Amniotic stem cell (primary cell): ENCODE results near the gene MMD2.

ENCODE experiments used
- DNase-seq: peaks from one replicate; lab custom pipeline; 2025; lab: John Stamatoyannopoulos, UW

MMD2 gene

DNA sequence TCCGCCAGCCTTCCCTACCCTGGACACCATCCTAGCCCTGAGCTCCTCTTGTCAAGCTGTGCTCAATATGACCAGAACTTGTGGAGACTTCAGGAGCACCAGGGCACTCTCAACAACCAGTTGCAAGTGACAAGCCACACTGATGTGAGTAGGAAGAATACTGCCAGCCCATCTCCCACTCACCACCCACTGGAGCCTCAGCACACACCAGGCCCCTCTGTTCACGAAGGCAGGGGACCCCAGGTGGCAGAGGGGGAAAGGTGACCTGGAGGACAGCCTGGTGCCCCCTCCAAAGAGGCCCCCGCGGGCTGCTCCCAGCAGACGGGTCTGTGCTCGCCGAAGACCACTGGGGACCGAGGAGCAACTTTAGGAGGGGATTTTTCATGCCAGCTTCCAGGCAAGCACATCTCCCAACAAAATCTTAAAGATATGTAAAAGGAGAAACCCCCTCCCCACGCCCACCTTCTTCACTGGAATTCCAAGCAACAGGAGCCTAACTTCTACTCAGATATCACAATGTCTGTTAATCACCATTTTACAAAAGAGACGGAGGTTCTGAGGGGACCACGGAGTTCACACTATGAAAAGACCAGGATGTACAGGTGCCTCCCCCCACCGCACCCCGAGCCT lies 1.0 kb downstream of the MMD2 start:
- no peak for DNase-seq

- DNase-seq, result no peak
These were observed 6.9 kb downstream of the MMD2 start for GRCh38 chr7:4951903-4952636.

- DNase-seq, result no peak
These were observed 7.7 kb downstream of the MMD2 start for GRCh38 chr7:4951304-4951703.

GRCh38 chr7:4948402-4948801 lies 10.6 kb downstream of the MMD2 start:
- DNase-seq, result no peak

DNA sequence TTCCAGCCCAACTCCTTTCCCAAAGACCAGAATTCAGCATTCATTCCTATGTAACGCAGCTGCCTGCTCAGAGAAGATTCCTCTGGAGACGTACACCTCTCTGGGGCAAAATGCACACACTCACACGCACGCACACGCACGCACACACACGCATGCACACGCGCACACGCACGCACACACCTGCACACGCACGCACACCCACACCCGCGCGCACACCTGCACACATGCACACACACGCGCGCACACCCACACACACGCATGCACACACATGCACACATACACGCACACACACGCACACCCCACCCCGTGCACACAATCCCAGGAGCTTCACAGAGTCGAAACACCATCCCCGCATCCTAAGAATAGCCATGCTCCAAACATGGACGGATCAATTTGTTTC lies 13.0 kb downstream of the MMD2 start:
- DNase-seq, result no peak

GRCh38 chr7:4944939-4945338 lies 14.0 kb downstream of the MMD2 start:
- no peak for DNase-seq

GRCh38 chr7:4943297-4943696 lies 15.7 kb downstream of the MMD2 start:
- DNase-seq, result no peak

- DNase-seq, result no peak
These were observed 18.8 kb downstream of the MMD2 start for GRCh38 chr7:4939971-4940728.

GRCh38 chr7:4937411-4937810 lies 21.6 kb downstream of the MMD2 start:
- DNase-seq, result no peak

DNA sequence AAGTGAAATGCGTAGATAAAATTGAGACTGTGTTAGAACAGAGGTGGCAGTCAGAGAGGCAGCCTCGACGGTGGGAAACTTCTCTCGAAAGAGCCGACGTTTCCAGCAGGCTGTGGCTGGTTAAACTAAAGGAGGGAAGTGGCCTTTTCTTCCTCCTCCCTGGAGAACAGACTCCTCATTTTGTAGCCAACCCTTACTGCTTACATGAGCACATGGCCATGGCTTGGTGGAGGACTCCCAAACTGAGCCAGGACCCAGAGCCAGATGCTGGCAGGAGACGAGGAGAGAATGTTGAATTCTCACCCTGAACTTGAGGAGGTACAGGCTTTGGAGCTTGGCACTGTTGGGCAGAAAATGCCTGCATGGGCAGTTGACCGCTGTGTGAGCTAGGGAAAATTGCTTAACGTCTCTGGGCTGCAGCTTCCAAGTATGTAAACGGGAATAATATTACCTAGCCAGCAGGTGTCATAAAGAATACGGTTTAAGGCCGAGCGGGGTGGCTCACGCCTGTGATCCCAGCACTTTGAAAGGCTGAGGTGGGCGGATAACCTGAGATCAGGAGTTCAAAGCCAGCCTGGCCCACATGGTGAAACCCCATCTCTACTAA lies 24.5 kb downstream of the MMD2 start:
- no peak for DNase-seq

DNA sequence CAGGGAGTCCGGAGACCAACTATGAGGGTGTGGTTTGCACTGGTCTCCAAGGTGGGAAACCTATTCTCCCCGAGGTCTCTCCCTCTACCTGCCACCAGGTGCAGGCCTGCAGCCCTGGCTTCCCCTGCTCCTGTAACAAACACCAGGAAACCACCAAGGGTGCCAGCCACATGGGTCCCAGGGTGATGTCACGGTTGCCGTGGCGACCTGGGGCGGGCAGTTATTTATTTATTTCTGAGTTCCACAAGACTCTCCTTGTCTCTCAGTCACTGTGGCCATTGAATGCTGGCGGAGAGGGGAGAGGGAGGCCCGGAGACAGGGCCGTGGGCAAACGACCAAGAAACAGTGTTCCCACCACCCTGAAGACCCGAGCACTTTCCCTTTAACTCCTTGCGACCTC lies 27.0 kb downstream of the MMD2 start:
- no peak for DNase-seq

- no peak for DNase-seq
These were observed 30.0 kb downstream of the MMD2 start for GRCh38 chr7:4929005-4929404.

- no peak for DNase-seq
These were observed 30.5 kb downstream of the MMD2 start for GRCh38 chr7:4928445-4928844.

DNA sequence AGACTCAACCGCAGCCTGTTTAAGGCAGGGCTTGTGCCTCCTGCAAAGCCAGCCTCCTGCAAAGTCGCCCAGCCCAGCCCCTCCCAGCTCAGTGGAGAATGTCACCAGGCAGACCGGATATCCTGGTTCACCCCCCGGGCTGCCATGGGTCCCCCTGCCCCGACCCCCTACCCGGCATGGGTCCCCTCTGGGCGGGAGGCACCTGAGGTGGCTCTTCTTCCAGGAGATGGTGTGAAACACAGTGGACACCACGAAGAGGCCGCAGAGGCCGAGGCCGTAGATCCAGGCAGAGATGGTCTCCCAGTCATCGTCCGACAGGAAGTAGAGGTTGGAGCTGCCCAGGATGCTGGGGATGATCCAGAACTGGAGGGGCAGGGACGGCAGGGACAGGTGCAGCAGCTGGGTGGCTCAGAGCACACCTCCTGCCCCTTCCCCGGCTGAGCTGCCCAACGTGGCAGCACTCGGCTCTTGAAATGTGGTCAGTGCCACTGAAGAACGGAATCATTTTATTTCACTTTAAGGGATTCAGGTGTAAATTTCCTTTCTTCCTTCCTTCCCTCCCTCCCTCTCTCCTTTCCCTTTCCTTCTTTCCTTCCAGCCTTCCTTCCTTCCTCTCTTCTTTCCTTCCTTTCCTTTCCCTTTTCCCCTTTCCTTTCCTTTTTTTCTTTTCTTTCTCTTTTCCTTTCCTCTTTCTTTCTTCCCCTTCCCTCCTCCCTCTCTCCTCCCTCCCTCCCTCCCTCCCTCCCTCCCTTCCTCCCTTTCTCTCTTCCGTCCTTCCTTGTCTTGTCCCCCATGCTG lies 38.8 kb downstream of the MMD2 start:
- DNase-seq, result no peak

- no peak for DNase-seq
These were observed 42.9 kb downstream of the MMD2 start for GRCh38 chr7:4916113-4916512.

- DNase-seq, result no peak
These were observed 47.7 kb downstream of the MMD2 start for GRCh38 chr7:4911111-4911828.

GRCh38 chr7:4906682-4907081 lies 52.3 kb downstream of the MMD2 start:
- DNase-seq, result no peak

DNA sequence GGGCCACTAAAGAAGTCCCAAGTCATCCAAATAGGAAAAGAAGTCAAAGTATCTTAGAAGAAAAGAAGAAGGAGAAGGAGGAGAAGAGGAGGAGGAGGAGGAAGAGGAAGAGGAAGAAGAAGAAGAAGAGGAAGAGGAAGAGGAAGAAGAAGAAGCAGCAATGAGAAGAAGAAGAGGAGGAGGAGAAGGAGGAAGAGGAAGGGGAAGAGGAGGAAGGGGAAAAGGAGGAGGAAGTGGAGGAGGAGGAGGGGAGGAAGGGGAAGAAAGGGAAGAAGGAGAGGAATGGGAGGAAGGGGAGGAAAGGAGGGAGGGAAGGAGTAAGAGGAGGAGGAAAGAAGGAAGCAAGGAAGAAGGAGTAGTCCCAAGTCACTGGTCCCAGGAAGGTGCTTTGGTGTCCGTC lies 53.8 kb downstream of the MMD2 start:
- no peak for DNase-seq

- DNase-seq, result no peak
These were observed 54.6 kb downstream of the MMD2 start for GRCh38 chr7:4904346-4904745.

- DNase-seq, result no peak
These were observed 63.2 kb downstream of the MMD2 start for GRCh38 chr7:4895766-4896165.

DNA sequence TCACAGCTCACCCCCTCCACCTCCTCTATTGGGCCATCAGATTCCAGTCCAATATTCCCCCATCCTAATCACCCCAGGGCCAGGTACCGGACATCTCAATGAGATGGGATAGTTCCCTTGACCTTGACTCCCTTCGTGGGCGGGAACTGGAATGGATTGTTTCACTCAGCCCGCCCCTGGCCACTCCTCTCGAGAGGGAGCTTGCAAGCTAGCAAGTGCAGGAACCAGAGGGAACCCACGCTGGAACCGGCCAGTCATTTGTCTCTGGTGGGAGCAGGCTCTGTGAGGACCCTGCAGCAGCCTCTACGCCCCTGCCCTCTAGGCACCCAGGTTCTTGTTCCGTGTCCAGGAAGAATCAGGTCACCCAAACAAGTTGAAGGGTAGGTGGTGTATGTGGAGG lies 64.5 kb downstream of the MMD2 start:
- no peak for DNase-seq
